ENCODE measurements around the gene HOXA6. TPM values are rescaled to one million over a fixed set of nuclear protein-coding genes. Genes with fewer than 3 reads are reported as not detected.

Gene HOXA6
- total RNA-seq, 1 experiment from 2014 or later: 5.1 TPM

DNA sequence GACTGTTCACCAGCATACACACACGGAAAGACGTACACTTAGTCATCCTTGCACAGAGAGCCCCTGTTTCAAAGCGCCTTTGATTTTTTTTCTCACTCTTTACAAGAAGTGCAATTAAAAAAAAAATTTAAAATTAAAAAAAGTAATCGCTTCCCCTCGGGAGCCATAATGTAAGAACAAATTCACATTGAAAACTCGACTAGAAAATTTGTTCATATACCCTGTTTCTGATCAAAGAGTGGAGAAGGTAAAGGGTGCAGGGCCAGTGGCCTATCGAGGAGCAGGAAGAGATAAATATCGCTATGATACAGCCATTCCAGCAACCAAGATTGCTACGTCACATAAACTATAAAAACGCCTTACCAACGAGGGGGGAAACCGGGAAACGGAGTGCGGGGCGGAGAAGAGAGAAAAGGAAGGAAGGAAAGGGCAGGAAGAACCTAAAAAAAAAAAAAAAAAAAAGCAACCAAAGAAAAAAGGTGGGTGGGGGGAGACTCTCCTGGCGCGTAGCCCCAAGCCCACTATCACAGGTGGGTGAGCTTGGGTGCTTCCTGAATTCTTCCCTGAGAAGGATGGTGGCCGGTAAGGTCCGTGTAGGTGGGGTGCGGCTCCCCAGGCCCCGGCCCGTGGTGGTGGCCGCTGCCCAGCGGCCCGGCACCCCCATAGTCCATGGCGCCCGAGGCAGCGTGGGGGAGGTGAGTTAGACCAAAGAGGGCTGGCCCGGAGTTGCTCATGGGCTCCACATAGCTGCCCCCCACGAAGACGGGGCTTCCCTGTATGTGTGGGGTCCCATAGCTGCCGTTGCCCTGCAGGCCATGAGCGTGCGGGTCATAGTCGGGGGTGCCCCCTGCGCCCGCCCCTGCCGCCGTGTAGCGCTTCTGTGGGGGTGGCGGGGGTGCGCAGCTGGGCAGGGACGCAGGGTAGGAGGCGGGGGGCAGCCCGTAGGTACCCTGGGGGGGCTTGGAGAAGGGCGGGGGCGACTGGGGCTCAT, 39.9 kb downstream of the HOXA6 start:
- no peak for DNase-seq (ENCODE audit: low spot score)
- in situ Hi-C loops (cut with HindIII; ENCODE audit: low sequenced_read_pairs): no loop called here

- no peak for DNase-seq (ENCODE audit: low spot score)
- in situ Hi-C loops (cut with HindIII; ENCODE audit: low sequenced_read_pairs): no loop called here
Measured at GRCh38 chr7:27106901-27107240, 40.7 kb downstream of the HOXA6 start.

DNA sequence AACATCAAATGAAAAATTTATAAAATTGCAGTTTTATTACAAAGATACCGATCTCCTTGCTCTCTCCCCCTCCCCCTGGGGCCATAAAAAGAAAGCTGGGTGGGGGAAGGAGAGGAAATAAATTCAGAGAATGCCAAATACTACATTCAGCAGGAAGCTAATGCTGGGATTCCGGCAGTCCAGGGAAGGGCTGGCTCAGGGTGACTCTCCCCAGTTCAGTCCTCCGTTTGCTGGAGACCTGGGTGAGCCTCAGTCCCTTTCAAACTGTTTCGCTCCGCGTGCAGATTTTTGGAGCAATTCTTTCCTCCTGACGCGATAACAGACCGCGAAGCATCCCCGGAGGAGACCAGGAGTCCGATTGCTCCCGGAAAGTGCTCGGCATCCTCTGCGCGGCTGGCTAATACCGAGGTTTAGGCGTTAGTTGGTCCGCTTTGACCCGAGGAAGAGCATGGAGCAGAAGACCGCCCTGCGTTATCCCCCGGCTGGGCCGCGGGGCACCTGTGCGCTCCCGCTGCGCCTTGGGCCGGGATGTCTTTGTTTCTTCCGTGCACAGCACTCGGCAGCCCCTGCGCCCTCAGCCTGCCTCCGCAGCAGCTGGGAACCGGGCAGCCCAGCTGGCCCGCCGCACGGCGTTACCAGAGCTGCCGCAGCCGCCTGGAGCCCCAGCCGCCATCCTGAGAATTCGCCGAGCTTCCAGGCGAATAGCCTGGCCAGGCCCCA, 41.2 kb downstream of the HOXA6 start:
- in situ Hi-C loops (cut with HindIII; ENCODE audit: low sequenced_read_pairs): no loop called here
- no peak for DNase-seq (ENCODE audit: low spot score)

DNA sequence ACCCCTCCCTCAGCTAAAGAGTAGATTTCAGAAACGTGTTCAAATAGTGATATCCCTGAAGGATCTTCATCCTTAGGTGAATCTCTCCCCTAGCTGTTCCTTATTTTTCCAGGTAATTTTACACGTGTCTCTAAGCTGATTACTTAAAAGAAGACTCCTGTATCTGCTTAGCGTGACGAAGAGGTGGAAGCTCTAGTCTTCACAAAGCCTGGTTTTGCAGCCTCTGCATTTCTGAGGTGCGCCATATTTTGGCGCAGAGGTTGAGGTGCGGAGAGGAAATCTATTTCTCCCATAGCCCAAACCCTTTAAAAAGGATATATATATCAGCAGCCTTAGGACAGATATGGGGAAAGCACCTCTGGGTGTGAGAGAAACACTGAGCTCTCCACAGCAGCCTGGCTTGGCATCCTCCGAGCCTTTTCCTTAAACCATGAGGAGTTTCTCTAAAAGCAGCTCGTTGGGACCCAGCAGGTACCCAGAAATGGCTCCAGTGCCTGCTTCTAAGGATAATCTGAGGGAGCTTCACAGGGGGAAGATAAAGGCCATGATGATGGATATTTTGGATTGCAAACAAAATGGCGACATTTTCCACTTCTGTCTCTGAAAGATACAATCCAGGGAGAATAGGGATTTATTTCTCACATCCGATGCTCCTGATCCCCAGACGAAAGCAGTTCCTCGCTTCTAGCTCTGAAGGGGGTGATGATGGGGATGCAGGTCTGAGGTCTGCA, 42.1 kb downstream of the HOXA6 start:
- no peak for DNase-seq (ENCODE audit: low spot score)

DNA sequence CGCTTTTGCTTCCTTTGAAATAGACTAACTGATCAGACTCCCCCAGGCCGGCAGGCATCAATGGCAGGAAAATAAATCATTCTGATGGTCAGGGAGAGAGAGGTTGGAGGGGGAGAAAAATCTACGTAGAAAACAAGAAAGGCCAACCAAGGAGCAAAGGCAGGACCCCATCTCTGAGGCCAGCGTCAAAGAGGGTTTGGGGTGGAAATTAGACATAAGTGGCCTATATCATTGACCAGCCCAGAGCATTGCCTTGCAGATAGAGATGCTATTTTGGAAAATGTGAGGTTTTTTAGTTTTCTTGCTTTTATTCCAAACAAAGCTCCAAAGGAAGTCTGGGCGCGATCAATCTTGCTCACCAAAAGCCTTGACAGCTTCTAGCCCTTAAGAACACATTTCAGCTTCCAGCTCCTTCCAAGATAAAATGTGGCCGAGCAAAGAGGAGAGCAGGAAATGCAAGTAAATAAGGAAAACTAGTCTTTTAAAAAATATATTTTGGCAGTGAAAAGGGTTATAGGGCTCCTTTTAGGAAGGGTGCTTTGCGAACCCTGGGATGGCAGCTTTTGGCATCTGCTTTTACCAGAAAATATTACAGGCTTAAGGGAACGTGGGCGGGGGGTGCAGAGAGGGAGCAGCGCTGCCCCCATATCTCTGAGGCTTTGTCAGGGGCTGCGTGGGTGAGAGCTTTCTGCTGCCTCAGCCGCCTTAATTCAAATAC, 43.1 kb downstream of the HOXA6 start:
- no peak for DNase-seq (ENCODE audit: low spot score)
- in situ Hi-C loops (cut with HindIII; ENCODE audit: low sequenced_read_pairs): no loop called here

More for the DNA sequence above, 42.1 kb downstream of the HOXA6 start:
- in situ Hi-C loops (cut with HindIII; ENCODE audit: low sequenced_read_pairs): no loop called here

DNA sequence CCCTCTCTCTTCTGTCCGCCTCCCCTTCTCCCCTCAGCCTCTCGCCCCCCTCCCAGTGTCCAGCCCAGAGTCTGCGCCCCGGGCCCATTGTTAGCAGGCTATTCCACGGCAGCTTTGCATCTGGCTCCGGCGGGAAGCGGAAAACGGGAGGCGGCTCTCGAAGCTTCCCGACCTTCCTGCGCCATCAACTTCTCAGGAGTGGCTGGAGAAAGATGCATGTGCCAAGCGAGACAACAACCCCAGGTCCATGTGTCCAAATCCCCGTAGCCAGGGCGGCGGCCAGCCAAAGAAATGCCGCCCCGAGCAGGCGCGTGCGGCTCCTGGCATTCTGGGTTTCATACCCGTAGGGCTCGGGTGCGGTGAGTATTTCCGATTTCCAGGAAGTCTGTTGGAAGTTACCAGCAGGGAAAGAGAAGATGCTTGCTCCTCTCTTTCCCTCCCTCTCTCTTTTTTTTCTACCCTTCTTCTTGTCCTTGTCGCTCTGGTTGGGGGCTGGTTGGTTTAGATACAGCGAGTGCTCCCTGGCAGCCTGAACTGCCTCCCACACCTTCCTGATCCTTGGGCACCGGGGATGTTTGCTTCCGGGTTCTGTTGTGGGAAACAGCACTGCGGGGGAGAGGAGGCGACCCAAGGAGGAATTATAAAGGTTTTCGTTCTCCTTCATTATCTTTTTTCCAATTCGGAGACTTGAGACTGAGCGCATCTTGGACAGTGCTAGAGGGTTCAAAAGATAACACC, 43.9 kb downstream of the HOXA6 start:
- DNase-seq (ENCODE audit: low spot score): no peak
- in situ Hi-C loops (cut with HindIII; ENCODE audit: low sequenced_read_pairs): no loop called here

DNA sequence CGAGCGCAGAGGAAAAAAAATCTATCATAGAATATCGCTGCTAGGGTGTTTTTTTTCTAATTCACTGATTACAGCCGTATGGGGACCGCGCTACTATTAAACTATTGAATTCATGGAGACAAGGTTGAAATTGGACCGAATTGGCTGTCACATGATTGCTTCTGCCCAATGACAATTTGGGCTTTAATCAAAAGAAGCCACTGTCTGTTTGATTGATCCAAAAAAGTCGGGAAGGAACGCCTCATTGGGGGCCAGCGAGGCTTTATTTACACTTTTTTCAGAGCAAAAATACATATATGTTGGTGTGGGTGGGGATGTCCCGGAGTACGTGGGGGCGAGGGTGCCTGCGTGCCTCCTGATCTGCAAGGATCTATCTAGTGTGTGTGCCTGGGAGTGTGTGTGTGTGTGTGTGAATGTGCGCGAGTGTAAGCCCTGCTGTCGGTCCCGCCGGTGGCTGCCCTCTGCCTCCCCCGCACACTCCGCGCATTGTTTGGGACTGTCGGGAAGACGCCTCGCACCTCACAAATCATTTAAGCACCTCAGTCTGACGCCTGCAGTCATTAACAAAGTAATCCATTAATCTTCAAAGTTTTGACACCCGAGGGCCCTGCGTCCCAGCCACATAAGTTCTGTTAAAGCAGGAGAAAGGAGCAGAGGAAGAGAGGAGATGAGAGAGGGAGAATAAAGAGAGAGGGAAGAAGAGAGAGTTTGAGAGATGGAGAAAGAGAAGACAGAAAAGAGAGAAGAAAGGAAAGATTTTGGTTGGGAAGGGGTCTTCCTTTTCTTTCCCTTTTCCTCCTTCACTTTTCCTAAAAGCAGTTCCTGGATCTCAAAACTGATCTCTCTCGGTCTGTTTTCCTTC, 44.8 kb downstream of the HOXA6 start, which contains the start of gene HOXA2:
Gene HOXA2, minus strand, starts transcription at position 103 of the 862 bp plus-strand sequence. CDS start 183 bp downstream, outside the sequence.
- DNase-seq (ENCODE audit: low spot score): no peak
- in situ Hi-C loops (cut with HindIII; ENCODE audit: low sequenced_read_pairs): no loop called here

GRCh38 chr7:27101957-27102580, 45.5 kb downstream of the HOXA6 start:
- in situ Hi-C loops (cut with HindIII; ENCODE audit: low sequenced_read_pairs): no loop called here
- no peak for DNase-seq (ENCODE audit: low spot score)

DNA sequence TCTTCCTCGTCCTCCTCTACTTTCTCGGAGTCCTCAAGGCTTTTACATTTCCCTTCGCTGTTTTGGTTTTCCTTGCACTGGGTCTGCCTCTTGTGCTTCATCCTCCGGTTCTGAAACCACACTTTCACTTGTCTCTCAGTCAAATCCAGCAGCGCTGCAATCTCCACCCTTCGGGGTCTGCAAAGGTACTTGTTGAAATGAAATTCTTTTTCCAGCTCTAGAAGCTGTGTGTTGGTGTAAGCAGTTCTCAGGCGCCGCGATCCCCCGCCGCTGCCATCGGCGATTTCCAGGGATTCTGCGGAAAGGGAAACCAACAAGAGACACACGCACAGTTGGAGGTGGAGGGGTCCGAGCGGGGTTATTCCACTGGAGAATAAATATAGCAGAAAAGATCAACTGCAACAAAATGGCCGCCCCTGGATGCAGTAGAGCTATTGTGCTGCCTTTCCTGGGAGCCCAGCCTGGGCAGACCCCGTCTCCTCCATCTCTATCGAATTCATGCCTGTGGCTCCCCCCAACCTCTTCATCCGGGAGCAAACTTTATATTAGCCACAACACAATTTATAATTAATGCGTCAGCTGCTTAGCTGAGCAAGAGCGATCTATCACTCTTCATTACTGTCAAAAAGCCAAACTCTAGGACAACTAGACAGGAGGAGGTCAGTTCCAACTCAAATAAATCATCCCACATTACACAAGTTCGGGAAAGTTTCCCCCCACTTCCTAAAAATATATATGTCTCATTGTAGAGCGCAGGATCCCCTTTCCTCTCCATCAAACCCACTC, 46.2 kb downstream of the HOXA6 start:
- in situ Hi-C loops (cut with HindIII; ENCODE audit: low sequenced_read_pairs): no loop called here
- no peak for DNase-seq (ENCODE audit: low spot score)

DNA sequence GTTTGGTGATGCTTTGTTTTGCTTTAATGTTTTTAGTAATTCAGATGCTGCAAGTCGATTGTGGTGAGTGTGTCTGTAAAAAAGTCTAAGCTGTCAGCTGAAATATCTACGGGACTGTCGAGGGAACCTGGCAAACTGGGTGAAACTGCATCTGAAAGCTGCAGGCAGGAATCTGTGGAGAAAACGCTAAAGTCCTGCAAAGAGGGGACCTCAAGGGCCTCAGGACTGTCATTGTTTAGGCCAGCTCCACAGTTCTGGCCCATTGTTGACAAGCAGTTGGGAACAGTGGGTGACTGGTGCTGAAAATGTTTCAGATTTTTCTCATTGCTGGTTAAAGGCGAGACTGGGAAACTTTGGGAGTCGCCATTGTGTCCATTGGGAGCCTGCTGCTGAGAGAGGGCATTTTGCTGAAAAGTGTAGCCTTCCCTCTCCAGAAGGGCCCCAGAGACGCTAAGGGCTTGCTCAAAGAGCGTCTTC, 46.8 kb downstream of the HOXA6 start:
- in situ Hi-C loops (cut with HindIII; ENCODE audit: low sequenced_read_pairs): no loop called here
- DNase-seq (ENCODE audit: low spot score): no peak

- no peak for DNase-seq (ENCODE audit: low spot score)
- in situ Hi-C loops (cut with HindIII; ENCODE audit: low sequenced_read_pairs): no loop called here
Measured at GRCh38 chr7:27099453-27100370, 47.9 kb downstream of the HOXA6 start.

GRCh38 chr7:27098578-27099451, 48.8 kb downstream of the HOXA6 start:
- in situ Hi-C loops (cut with HindIII; ENCODE audit: low sequenced_read_pairs): no loop called here
- DNase-seq (ENCODE audit: low spot score): no peak

GRCh38 chr7:27097686-27098577, 49.6 kb downstream of the HOXA6 start:
- DNase-seq (ENCODE audit: low spot score): no peak
- in situ Hi-C loops (cut with HindIII; ENCODE audit: low sequenced_read_pairs): no loop called here

All from G401 (cell line).